Left ventricle myocardium inferior (tissue), 1 donor: Measurements from ENCODE around the gene PIK3R1. TPM values are rescaled to one million over a fixed set of nuclear protein-coding genes. Genes with fewer than 3 reads are reported as not detected.
A peak's percentile ranks its signal among the peaks of the same experiment; 100 is the strongest.

Experiments used
- DNase-seq: peaks from one replicate; pipeline ENCODE4 v3.0.0-alpha.2; 2020
- H3K27ac ChIP-seq: fragments of 200-600 bp; replicated peaks from 2 replicates; pipeline ENCODE4 v1.8.0; 2021
- H3K27me3 ChIP-seq: fragments of 200-600 bp; 2 replicates; pipeline ENCODE4 v1.8.0; 2021; ENCODE audit warnings: low read depth
- H3K36me3 ChIP-seq: fragments of 200-600 bp; 2 replicates; pipeline ENCODE4 v1.8.0; 2021
- H3K4me1 ChIP-seq: fragments of 200-600 bp; 2 replicates; pipeline ENCODE4 v1.8.0; 2021
- H3K4me3 ChIP-seq: fragments of 200-600 bp; 2 replicates; pipeline ENCODE4 v1.8.0; 2021; ENCODE audit warnings: mild to moderate bottlenecking, moderate library complexity
- H3K9me3 ChIP-seq: fragments of 200-600 bp; replicated peaks from 2 replicates; pipeline ENCODE4 v1.8.0; 2021
- intact Hi-C: fragments of 100-400 bp; cut with micrococcal nuclease; formaldehyde crosslinking; loops from one replicate; pipeline ENCODE4 v1.11.0; 2022
- total RNA-seq: library from RNA; stranded (reverse); fragmentation: NEBNext Ultra II Directional; extraction: Animal tissue kit (Norgen Biotek cat#: 25700); gene quantifications from one replicate; pipeline ENCODE4 v1.2.1, GENCODE V29; 2021
- TF ChIP-seq, protein P1 (sequence below): fragments of 200-600 bp; IDR thresholded peaks from 2 replicates; pipeline ENCODE4 v1.8.0; 2021; ENCODE audit warnings: antibody characterized with exemption, mild to moderate bottlenecking, borderline replicate concordance
- donor health status: DM: no; HTN: yes; CAD: no; lungs with severe emphysema.

The PIK3R1 gene
- total RNA-seq, 1 donor from 2014 or later, result 132 TPM

DNA sequence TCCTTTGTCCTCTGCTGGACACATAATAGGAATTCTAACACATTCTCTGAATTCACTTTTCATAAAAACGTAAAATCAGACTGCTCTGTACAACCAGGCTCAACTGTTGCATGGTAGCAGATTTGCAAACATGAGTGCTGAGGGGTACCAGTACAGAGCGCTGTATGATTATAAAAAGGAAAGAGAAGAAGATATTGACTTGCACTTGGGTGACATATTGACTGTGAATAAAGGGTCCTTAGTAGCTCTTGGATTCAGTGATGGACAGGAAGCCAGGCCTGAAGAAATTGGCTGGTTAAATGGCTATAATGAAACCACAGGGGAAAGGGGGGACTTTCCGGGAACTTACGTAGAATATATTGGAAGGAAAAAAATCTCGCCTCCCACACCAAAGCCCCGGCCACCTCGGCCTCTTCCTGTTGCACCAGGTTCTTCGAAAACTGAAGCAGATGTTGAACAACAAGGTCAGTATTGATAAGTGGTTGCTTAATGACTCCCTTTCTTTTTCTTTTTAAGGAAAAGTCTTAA, 11.1 kb downstream of the PIK3R1 start:
- intact Hi-C loops, result no loop called here
- Histone ChIP-seq H3K27ac (peak overlapping the region; percentile 79), H3K9me3 (no peaks in the 10 kb centered on the region), H3K4me1 (peaks cover 100% of the 10 kb centered on the region), H3K36me3 (peaks cover 26% of the 10 kb centered on the region), H3K4me3 (peak overlapping the region; percentile 39), H3K27me3 (no peaks in the 10 kb centered on the region)
- TF ChIP-seq, protein P1, sequence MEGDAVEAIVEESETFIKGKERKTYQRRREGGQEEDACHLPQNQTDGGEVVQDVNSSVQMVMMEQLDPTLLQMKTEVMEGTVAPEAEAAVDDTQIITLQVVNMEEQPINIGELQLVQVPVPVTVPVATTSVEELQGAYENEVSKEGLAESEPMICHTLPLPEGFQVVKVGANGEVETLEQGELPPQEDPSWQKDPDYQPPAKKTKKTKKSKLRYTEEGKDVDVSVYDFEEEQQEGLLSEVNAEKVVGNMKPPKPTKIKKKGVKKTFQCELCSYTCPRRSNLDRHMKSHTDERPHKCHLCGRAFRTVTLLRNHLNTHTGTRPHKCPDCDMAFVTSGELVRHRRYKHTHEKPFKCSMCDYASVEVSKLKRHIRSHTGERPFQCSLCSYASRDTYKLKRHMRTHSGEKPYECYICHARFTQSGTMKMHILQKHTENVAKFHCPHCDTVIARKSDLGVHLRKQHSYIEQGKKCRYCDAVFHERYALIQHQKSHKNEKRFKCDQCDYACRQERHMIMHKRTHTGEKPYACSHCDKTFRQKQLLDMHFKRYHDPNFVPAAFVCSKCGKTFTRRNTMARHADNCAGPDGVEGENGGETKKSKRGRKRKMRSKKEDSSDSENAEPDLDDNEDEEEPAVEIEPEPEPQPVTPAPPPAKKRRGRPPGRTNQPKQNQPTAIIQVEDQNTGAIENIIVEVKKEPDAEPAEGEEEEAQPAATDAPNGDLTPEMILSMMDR, result no peak
- DNase-seq, result no peak

DNA sequence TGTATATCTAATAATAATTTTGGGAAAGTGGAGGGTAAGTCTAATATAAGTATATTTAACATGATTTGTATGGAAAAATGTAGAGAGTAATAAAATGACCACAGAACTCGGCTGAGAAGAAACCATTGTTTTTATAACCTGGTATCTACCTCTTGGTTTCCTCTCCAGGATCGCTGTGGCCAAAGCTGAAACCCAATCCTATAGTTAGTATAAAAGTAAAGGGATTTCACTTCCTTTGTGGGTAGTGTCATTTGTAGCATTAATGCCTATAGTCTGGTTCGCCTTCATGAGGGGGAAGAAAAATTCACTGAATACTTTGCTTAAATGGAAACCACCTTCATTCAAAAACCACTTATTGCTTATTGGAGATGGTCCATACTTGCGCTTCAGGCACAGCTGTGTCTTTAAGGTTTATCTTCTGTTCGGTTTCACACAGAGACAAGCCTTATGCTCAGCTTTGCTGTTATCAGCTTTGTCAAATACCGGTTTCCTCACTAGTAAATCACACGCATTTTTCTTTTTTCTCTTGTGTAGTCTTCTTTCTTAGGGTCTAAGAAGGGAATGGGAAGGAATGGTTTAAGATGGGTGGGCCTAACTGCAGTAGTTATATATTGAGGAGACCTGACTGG, 12.1 kb downstream of the PIK3R1 start:
- Histone ChIP-seq H3K27ac (peak overlapping the region; percentile 5), H3K9me3 (no peaks in the 10 kb centered on the region), H3K36me3 (peaks cover 26% of the 10 kb centered on the region), H3K4me3 (no peak overlapping the region), H3K27me3 (no peaks in the 10 kb centered on the region), H3K4me1 (peaks cover 100% of the 10 kb centered on the region)
- TF ChIP-seq, protein P1, result no peak
- no peak for DNase-seq
- intact Hi-C loops, result no loop called here

DNA sequence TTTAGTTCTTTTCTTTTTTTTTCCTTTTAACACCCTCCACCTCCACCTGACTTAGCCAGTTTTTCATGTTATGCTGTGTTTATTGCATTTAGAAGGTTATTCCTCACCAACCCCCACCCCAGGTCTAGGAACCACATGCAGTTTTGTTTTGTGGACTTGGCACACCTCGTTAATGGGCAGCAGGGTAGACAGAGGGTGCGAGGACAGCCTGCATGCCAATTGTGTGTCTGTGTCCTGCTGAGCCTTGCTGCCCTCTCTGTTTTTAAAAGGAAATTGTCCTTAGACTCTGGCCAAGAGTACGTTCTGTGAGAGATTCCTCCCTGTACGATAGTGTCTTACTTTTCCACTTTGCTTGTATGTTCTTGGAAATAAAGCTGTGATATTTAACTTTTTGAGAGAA, 13.9 kb downstream of the PIK3R1 start:
- peak overlapping the region; percentile 26 for H3K4me3 ChIP-seq
- TF ChIP-seq, protein P1, result no peak

DNA sequence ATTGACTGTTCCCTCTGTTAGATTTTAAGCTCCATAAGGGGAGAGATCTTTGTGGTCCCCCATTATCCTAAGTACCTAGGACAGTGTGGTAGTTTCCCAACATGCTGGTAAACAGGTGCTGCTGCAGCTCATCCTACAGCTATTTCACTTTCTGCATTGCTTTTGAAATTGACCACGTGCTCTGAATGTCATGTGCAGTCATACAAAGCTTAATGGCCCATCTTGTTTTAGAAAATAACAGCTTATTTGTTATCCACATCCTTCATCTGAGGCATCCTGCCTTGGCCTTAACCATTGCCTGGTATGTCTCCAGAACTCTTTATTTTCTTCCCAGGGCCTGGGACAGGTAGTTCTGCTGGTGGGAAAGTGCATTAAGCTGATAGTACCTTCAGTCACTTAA, 14.7 kb downstream of the PIK3R1 start:
- Histone ChIP-seq H3K4me3 (peak overlapping the region; percentile 26), H3K9me3 (no peaks in the 10 kb centered on the region), H3K27me3 (no peaks in the 10 kb centered on the region), H3K4me1 (peaks cover 100% of the 10 kb centered on the region), H3K27ac (no peak overlapping the region), H3K36me3 (peaks cover 26% of the 10 kb centered on the region)
- no peak for DNase-seq
- intact Hi-C loops, result no loop called here
- TF ChIP-seq, protein P1, result no peak

More for the DNA sequence above, 13.9 kb downstream of the PIK3R1 start:
- H3K36me3 ChIP-seq, result peaks cover 26% of the 10 kb centered on the region
- H3K9me3 ChIP-seq, result no peaks in the 10 kb centered on the region
- H3K4me1 ChIP-seq, result peaks cover 100% of the 10 kb centered on the region
- intact Hi-C loops, result no loop called here
- DNase-seq, result no peak
- H3K27ac ChIP-seq, result peak overlapping the region; percentile 25
- no peaks in the 10 kb centered on the region for H3K27me3 ChIP-seq

DNA sequence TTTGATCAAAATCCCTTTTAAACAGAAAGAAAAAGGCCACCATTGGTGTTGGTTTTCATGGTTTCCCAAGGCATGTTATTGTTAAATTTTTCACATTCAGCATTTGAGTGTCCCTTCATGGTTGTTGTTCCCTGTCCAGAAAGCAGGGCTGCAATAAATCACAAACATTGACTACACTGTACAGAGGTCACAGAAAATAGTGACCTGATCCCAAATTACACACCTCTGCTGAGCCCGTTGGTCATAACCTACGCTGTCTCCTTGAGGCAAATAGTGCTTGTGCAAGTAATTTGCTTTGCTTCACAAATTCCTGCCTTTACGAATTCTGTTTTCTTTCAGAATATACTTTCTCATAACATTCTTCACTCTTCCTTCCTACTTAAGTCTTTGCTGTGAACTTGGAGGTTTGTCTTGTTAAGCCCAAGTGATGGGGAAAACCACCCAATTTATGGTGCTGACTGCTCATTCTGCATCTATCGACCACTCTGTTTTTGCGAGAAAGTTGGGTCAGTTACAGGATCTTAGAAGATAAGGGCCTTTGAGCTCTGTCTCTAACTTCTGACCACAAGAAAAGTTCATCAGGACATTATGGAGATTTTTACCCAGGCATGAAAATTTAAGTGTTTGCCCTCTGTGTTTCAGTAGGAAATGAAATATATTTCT, 16.0 kb downstream of the PIK3R1 start:
- Histone ChIP-seq H3K4me3 (peak overlapping the region; percentile 2), H3K4me1 (peaks cover 100% of the 10 kb centered on the region), H3K27me3 (no peaks in the 10 kb centered on the region), H3K27ac (peak overlapping the region; percentile 27), H3K9me3 (no peaks in the 10 kb centered on the region), H3K36me3 (peaks cover 22% of the 10 kb centered on the region)
- intact Hi-C loops, result no loop called here
- no peak for DNase-seq
- TF ChIP-seq, protein P1, result no peak
